WERI-Rb-1 (cell line): Measurements from ENCODE around the gene ZNF429.
"Not testable (repeated sequence)": the region's sequence is repeated elsewhere in the genome, so short reads cannot be mapped to it uniquely, and the experiment has no call there.

Experiments
- DNase-seq: peaks from one replicate; pipeline ENCODE4 v3.0.0-alpha.2; 2020
- H3K27ac ChIP-seq: fragments of 250-450 bp; sonication (Bioruptor Pico); 2 replicates; pipeline ENCODE4 v1.5.1; 2020; ENCODE audit warnings: mild to moderate bottlenecking, moderate library complexity
- H3K27me3 ChIP-seq: fragments of 250-450 bp; sonication (Bioruptor Pico); 2 replicates; pipeline ENCODE4 v1.5.1; 2021; ENCODE audit warnings: mild to moderate bottlenecking, low read depth, moderate library complexity; ENCODE audit not compliant: insufficient read depth, severe bottlenecking
- H3K36me3 ChIP-seq: fragments of 250-450 bp; sonication (Bioruptor Pico); 2 replicates; pipeline ENCODE4 v1.5.1; 2020; ENCODE audit warnings: mild to moderate bottlenecking, moderate library complexity
- H3K4me3 ChIP-seq: 2 replicates; pipeline ENCODE4 v1.5.1; 2011; ENCODE audit warnings: low read depth, mild to moderate bottlenecking, control low read depth, low read length
- H3K9me3 ChIP-seq: fragments of 250-450 bp; sonication (Bioruptor Pico); 2 replicates; pipeline ENCODE4 v1.5.1; 2021; ENCODE audit warnings: mild to moderate bottlenecking, moderate library complexity; ENCODE audit not compliant: severe bottlenecking
- TF ChIP-seq, protein P1 (sequence below): IDR thresholded peaks from 2 replicates; pipeline ENCODE4 v1.5.1; 2011; ENCODE audit warnings: low read depth, mild to moderate bottlenecking, control low read depth, inconsistent platforms, low read length

ZNF429 gene

DNA sequence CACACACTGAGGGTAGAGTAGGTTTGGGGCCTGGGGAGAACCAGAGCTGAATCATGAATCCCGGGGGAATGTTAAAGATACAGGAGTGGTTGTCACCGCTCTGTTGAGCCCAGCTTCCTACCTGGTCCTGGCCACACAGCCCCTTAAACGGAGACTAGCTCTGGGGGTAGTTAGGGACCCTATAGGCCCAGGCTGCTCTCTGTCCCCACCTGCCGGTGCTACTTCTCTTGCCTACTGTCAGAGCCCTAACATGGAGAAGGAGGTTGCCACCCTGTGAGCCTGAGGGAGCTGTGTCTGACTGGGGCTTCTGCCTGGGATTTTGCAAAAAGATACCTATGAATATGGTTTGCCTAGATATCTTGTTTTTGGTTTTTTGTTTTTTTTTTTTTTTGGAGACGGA lies 36.6 kb upstream of the ZNF429 start:
- no peak for DNase-seq
- H3K27ac ChIP-seq = no peak overlapping the region
- H3K36me3 ChIP-seq = no peaks in the 10 kb centered on the region
- TF ChIP-seq, protein P1, sequence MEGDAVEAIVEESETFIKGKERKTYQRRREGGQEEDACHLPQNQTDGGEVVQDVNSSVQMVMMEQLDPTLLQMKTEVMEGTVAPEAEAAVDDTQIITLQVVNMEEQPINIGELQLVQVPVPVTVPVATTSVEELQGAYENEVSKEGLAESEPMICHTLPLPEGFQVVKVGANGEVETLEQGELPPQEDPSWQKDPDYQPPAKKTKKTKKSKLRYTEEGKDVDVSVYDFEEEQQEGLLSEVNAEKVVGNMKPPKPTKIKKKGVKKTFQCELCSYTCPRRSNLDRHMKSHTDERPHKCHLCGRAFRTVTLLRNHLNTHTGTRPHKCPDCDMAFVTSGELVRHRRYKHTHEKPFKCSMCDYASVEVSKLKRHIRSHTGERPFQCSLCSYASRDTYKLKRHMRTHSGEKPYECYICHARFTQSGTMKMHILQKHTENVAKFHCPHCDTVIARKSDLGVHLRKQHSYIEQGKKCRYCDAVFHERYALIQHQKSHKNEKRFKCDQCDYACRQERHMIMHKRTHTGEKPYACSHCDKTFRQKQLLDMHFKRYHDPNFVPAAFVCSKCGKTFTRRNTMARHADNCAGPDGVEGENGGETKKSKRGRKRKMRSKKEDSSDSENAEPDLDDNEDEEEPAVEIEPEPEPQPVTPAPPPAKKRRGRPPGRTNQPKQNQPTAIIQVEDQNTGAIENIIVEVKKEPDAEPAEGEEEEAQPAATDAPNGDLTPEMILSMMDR = no peak
- no peaks in the 10 kb centered on the region for H3K9me3 ChIP-seq
- H3K27me3 ChIP-seq = no peaks in the 10 kb centered on the region
- H3K4me3 ChIP-seq = no peak overlapping the region

DNA sequence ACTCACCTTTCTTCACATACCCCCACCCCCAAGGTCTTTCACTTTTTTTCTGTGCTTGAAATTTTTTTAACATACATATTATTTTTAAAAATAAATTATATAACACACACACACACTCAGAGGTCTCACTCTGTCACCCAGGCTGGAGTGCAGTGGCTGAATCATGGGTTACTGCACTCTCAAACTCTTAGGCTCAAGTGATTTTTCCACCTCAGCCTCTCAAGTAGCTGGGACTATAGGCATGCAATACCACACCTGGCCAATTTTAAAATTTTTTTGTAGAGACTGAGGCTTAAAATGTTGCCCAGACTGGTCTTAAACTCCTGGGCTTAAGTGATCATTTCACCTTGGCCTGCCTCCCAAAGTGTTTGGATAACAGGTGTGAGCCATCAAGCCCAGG lies 32.9 kb upstream of the ZNF429 start:
- H3K27ac ChIP-seq = no peak overlapping the region
- TF ChIP-seq, protein P1 = no peak
- H3K4me3 ChIP-seq = no peak overlapping the region
- DNase-seq = no peak
- no peaks in the 10 kb centered on the region for H3K27me3 ChIP-seq
- H3K36me3 ChIP-seq = no peaks in the 10 kb centered on the region
- peaks cover 4% of the 10 kb centered on the region for H3K9me3 ChIP-seq

DNA sequence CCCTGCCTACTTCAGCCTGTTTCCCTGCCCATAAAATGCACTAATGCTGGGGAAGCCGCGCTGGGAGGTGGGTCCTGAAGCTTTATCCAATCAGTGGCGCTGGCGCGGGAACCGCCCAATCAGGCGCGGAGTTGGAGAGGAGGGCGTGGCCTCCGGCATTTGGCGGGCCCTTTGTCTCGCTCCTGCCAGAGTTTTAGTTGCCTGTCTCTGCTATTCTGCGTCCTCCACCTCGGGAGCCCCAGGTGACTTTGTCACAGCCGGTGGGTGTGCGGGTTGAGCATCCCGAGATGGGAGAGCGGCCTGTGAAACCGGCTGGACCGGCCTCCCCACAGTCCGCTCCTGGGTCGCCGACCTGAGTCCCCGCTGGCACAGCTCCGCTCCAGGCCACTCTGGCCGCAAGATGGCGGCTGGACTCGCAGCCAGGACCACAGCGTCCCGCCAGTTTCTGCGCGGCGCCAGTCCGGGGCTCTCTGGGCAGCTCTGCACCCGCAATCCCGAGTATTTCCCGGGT lies 30.7 kb upstream of the ZNF429 start:
- H3K36me3 ChIP-seq = no peaks in the 10 kb centered on the region
- peaks cover 4% of the 10 kb centered on the region for H3K9me3 ChIP-seq
- H3K27ac ChIP-seq = no peak overlapping the region
- H3K27me3 ChIP-seq = no peaks in the 10 kb centered on the region
- no peak overlapping the region for H3K4me3 ChIP-seq
- TF ChIP-seq, protein P1 = no peak
- DNase-seq = no peak

DNA sequence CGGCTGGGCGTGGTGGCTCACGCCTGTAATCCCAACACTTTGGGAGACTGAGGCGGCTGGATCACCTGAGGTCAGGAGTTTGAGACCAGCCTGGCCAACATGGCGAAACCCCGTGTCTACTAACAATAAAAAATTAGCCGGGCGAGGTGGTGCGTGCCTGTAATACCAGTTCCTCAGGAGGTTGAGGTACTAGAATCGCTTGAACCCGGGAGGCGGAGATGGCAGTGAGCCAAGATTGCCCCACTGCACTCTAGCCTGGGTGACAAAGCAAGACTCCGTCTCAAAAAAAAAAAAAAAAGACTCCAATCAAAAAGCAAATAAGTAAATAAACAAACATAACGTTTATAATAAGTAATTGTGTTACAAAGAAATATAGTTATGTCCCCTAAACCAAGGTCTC lies 23.0 kb upstream of the ZNF429 start:
- H3K9me3 ChIP-seq, H3K36me3 ChIP-seq, H3K27me3 ChIP-seq, DNase-seq, H3K27ac ChIP-seq, H3K4me3 ChIP-seq: not testable (repeated sequence)

DNA sequence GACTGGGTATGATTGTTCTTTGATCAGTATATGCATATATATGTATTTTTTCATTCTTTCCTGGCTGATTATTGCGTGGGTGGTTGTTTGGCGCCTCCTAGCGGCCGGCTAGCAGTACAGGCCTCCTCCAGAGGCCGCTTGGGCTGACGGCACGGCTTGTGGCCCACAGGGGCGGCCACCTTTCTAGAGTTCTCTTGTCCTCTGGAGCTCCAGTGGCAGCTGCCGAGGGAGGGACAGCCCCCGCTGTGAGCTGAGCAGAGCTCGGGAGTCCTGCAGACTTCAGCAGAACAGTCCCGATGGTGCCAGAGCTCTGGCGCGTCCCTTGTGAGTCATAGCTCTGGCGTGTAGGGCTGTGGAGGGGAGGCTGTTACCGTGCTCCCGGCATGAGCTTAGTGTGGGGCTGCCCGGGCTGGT lies 22.5 kb upstream of the ZNF429 start:
- no peaks in the 10 kb centered on the region for H3K27me3 ChIP-seq
- H3K36me3 ChIP-seq = no peaks in the 10 kb centered on the region
- no peaks in the 10 kb centered on the region for H3K9me3 ChIP-seq
- TF ChIP-seq, protein P1 = peak; percentile 82
- H3K27ac ChIP-seq = no peak overlapping the region
- H3K4me3 ChIP-seq = no peak overlapping the region
- peak; percentile 70 for DNase-seq

DNA sequence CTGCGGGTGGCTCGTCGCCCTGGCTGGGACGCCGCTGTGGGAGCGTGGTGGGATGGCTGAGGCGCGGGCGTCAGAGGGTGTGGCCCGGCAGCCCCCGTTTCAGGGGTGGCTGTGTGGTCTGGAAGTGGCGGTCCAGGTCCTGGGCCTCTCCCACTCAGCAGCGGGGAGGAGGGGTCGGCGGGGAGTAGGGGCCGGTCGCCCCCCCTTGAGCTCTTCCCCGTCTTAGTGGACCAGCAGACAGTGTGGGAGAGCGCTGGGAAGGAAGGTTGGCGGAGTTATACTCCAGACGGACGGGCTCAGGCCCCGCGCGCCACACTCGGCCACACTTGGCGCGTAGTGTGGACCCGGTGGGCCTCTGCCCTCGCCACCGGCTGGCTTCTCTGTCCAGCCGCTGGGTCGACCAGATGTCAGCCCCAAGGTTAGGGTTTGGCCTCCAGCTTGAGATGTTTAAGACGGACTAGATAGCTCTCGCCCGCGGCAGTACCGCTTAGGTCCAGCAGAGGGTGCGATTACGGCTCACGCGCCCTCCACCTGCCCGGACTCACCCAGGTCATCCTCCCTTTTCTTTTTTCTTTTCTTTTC lies 21.7 kb upstream of the ZNF429 start:
- TF ChIP-seq, protein P1 = peak; percentile 93
- Histone ChIP-seq H3K27me3 (no peaks in the 10 kb centered on the region), H3K9me3 (no peaks in the 10 kb centered on the region), H3K4me3 (no peak overlapping the region), H3K27ac (no peak overlapping the region), H3K36me3 (no peaks in the 10 kb centered on the region)
- peak; percentile 78 for DNase-seq
